GM12801 (cell line): Measurements from ENCODE around the gene NTM.

ENCODE experiments used
- CTCF ChIP-seq: IDR thresholded peaks from one replicate; pipeline ENCODE4 v1.5.1; 2011; ENCODE audit warnings: control low read depth; ENCODE audit not compliant: insufficient read length; ENCODE audit errors: extremely low read depth

The NTM gene

GRCh38 chr11:131652231-131652630 lies 281.8 kb downstream of the NTM start:
- no peak for TF ChIP-seq CTCF

GRCh38 chr11:131653260-131653659 lies 282.8 kb downstream of the NTM start:
- TF ChIP-seq CTCF, result no peak

GRCh38 chr11:131654849-131655248 lies 284.4 kb downstream of the NTM start:
- no peak for TF ChIP-seq CTCF

GRCh38 chr11:131656179-131656838 lies 285.9 kb downstream of the NTM start:
- no peak for TF ChIP-seq CTCF

- no peak for TF ChIP-seq CTCF
Observed at GRCh38 chr11:131656839-131657211, 286.4 kb downstream of the NTM start.

GRCh38 chr11:131658414-131658813 lies 288.0 kb downstream of the NTM start:
- TF ChIP-seq CTCF, result no peak

GRCh38 chr11:131658952-131659351 lies 288.5 kb downstream of the NTM start:
- no peak for TF ChIP-seq CTCF
